GM18951 (cell line): Measurements from ENCODE around the gene STK16.
"Not testable (repeated sequence)": the region's sequence is repeated elsewhere in the genome, so short reads cannot be mapped to it uniquely, and the experiment has no call there.

Experiments used
- POLR2A ChIP-seq: IDR thresholded peaks from 4 replicates; pipeline ENCODE4 v1.6.1; 2011; ENCODE audit warnings: mild to moderate bottlenecking; ENCODE audit not compliant: insufficient read length, insufficient read depth; ENCODE audit errors: extremely low read depth
- in situ Hi-C: fragments of 300-500 bp; cut with MboI; formaldehyde crosslinking; loops from one replicate; pipeline ENCODE4 v1.12.0; 2022; ENCODE audit warnings: low sequenced_read_pairs, mixed read lengths, inconsistent platforms; ENCODE audit not compliant: unreplicated experiment

STK16 gene, protein sequence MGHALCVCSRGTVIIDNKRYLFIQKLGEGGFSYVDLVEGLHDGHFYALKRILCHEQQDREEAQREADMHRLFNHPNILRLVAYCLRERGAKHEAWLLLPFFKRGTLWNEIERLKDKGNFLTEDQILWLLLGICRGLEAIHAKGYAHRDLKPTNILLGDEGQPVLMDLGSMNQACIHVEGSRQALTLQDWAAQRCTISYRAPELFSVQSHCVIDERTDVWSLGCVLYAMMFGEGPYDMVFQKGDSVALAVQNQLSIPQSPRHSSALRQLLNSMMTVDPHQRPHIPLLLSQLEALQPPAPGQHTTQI

DNA sequence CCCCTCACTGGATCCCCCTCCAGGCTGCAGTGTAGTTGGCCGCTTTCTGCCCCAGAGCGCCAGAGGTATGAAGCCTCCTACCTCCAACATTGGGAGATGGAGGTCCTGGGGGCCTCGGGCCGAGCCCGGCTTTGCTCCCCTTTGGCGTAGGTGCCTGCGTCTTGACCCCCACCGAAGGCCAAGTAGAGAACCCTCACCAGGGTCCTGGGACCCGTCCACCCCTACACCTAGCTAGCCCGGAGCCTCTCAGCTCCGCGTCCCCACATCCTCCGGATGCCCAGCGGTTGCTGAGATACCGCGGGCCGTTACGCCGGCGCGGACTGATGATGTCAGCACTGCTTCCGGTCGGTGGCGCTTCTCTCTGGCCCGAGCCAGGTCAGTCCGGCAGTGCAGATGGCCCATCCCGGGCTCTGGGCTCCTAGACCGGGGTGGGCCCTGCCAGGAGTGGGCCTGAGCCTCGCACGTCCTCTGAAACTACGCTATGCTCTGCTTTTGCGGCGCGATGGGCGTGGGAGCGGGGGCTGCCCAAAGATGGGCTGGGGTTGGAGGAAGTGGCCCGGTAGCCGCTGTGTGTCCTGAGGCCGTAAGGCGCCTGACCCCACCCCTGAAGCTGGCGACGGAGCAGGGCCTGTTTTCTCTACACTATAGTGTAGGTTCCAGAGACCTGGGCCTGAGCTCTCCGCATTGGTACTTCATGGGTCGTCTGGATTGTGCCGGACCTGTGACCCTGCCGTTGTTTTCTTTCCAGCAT lies at the start of gene STK16, which contains the start of gene GLB1L:
Gene STK16, plus strand, starts transcription at position 332 of the 751 bp plus-strand sequence. CDS start 521 bp downstream, outside the sequence.
Gene GLB1L, minus strand, starts transcription at position 297 of the 751 bp plus-strand sequence. CDS start 1,871 bp downstream, outside the sequence.
- in situ Hi-C loops: no loop called here
- peak; percentile 92 for TF ChIP-seq POLR2A

DNA sequence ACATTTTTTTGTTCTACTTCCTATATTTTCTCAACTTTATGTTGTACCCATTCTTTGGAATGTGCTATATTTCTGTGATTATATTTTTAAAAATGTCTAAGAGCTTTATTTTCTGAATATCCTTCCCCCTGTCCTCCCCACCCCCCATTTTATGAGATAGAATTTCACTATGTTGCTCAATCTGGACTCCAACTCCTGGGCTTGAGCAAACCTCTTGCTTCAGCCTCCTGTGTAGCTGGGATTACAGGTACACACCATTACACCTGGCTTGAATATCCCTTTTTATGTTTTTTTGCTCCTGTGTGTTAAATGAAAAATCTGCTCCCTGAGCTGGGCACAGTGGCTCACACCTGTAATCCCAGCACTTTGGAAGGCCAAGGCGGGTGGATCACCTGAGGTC lies 47.9 kb upstream of the STK16 start:
- no peak for TF ChIP-seq POLR2A
- in situ Hi-C loops: no loop called here

DNA sequence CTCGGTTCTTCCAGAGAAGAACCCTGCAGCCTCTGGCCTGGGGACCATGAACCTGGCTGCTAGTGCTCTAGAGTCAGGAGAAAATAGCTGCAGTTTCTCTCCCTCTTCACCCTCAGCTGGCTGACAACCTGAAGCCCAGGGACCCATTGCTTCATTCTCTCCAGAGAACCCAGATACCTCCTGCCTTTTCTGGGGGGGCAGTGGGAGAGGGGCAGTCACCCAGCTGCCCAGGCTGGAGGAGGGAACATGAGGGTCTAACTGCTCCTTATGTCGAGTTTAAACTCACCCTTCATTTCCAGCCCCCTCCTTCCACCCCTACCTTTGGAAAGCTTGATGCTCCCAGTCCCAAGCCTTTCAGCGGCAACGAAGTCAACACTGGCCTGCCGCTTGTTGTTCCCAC lies 46.3 kb upstream of the STK16 start:
- TF ChIP-seq POLR2A: no peak
- in situ Hi-C loops: no loop called here

DNA sequence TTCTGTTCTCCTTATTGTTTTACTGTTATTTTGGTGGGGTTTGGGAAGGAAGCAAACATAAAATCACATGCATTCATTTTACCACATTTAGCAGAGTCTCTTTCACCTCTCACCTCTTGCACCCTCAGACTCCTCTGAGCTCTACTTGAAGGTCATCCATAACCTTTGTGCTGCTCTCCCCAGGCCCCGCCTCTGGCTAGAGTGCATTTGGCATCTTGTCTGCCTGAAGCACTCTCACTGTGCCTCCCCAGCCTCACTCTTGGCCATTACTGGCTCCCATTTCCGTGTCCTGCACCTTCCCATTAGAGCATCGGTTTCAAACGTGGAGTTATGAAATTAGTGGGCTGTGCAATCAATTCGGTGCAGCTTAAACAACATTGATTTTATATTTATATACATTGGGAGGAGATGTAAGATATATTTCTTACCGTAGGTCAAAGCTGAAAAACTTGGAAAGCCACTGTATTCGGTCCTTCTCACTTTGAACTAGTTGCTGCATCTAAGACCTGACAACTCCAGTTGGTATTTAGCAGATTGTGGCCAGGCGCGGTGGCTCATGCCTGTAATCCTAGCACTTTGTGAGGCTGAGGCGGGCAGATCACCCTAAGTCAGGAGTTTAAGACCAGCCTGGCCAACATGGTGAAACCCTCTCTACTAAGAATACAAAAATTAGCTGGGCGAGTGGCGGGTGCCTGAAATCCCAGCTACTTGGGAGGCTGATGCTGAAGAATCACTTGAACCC lies 45.6 kb upstream of the STK16 start:
- in situ Hi-C loops: no loop called here
- no peak for TF ChIP-seq POLR2A

DNA sequence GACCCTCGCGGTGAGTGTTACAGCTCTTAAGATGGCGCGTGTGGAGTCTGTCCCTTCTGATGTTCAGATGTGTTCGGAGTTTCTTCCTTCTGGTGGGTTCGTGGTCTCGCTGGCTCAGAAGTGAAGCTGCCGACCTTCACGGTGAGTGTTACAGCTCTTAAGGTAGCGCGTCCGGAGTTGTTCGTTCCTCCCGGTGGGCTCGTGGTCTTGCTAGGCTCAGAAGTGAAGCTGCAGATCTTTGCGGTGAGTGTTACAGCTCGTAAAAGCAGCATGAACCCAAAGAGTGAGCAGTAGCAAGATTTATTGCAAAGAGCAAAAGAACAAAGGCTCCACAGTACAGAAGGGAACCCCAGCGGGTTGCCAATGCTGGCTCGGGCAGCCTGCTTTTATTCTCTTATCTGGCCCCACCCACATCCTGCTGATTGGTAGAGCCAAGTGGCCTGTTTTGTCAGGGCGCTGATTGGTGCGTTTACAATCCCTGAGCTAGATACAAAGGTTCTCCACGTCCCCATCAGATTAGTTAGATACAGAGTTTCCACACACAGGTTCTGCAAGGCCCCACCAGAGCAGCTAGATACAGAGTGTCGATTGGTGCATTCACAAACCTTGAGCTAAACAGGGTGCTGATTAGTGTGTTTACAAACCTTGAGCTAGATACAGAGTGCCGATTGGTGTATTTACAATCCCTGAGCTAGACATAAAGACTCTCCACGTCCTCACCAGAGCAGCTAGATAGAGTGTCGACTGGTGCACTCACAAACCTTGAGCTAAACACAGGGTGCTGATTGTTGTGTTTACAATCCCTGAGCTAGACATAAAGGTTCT lies 44.6 kb upstream of the STK16 start:
- in situ Hi-C loops: not testable (repeated sequence)

DNA sequence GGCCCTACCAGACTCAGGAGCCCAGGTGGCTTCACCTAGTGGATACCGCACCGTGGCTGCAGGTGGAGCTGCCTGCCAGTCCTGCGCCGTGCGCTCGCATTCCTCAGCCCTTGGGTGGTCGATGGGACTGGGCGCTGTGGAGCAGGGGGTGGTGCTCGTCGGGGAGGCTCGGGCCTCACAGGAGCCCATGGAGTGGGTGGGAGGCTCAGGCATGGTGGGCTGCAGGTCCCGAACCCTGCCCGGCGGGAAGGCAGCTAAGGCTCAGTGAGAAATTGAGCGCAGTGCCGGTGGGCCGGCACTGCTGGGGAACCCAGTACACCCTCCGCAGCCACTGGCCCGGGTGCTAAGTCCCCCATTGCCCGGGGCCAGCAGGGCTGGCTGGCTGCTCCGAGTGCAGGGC lies 43.9 kb upstream of the STK16 start:
- in situ Hi-C loops: not testable (repeated sequence)

DNA sequence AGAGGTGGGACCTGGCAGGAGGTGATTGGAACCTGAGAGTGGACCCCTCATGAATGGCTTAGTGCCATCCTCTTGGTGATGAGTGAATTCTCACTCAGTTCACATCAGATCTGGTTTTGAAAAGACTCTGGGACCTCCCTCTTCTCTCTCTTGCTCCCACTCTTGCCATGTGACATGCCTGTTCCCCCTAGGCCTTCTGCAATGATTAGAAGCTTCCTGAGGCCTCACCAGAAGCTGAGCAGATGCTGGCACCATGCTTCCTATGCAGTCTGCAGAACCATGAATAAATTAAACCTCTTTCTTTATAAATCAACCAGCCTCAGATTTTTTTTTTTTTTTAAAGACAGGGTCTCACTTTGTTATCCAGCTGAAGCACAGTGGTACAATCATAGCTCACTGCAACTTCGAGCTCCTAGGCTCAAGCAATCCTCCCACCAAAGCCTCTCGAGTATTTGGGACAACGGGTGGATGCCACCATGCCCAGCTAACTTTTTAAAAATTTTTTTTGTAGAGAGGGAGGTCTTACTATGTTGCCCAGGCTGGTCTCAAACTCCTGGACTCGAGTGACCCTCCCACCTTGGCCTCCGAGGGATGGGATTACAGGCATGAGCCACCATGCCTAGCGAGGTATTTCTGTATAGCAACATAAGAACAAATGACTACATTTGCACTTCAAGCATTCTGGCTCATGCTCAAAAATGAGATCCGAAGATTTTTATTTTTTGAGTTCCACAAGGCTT lies 40.7 kb upstream of the STK16 start:
- in situ Hi-C loops: no loop called here
- TF ChIP-seq POLR2A: no peak

DNA sequence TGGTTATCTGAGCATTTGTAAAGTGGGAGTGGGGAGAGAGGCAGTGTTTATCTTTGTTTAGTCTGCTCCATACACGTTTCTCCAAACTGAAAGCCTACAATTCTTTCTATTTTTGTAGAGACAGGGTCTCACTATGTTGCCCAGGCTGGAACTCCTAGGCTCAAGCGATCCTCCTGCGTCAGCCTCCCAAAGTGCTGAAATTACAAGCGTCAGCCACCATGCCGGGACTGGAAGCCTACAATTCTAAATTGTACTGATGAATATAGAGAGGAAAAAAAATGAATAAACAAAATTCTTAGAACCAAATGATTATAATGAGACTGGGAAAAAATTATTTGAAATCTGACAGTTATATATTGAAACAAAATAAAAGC lies 40.1 kb upstream of the STK16 start:
- no peak for TF ChIP-seq POLR2A
- in situ Hi-C loops: no loop called here

DNA sequence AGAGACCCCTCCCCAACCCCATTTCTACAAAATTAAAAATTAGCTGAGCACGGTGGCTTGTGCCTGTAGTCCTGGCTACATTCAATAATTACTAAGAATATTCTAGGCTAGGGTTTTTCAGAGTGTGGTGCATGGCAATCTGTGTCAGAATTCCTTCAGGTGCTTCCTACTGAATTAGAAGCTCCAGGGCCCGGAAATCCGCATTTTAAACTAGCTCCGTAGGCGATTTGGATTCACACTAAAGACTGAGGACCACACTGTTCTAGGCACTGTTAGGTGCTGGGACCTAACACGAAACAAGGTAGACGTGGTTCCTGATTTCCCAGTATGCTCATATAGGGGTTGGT lies 39.3 kb upstream of the STK16 start:
- in situ Hi-C loops: no loop called here

DNA sequence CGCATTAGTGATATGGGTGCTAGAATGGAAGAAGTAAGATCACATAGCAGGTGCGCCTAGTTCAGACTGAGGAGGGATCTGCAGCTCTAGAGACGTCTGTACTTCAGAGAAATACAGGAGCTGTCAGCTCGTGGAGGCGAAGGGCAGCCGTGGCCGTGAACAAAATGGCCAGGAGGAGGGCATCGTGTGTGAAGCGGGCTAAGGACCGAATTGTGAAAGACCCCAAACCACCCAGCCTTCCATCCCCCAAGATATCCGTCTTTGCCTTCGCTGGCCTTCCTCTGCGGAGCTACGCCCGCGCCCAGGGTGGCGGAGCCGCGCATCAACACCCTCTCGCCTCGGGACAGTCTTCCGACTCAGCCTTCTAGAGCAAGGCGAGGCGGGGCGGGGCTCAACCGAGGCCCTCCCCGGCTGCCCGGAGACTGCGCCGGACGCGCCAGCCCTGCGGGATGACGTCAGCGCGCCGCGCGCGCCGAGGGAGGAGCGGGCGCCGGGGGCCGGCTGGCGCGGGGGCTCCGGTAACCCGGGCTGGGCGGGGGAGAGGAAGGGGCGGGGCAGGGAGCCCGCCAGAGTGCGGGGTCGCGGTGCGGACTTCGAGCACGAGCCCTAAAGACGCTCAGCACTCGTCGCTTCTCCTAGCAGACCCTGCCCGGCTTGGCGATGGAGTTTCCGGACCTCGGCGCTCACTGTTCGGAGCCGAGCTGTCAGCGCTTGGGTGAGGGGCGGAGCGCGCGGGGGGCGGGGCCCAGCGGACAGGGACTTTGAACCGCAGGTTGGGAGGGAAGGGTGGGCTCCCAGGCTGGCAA lies 38.7 kb upstream of the STK16 start, which contains the start of gene ZFAND2B:
Gene ZFAND2B, plus strand, starts transcription at position 455 of the 806 bp plus-strand sequence. Its CDS starts 206 bp downstream, at position 661.
- TF ChIP-seq POLR2A: peak; percentile 99
- in situ Hi-C loops: no loop called here

More for the DNA sequence above, 39.3 kb upstream of the STK16 start:
- no peak for TF ChIP-seq POLR2A

DNA sequence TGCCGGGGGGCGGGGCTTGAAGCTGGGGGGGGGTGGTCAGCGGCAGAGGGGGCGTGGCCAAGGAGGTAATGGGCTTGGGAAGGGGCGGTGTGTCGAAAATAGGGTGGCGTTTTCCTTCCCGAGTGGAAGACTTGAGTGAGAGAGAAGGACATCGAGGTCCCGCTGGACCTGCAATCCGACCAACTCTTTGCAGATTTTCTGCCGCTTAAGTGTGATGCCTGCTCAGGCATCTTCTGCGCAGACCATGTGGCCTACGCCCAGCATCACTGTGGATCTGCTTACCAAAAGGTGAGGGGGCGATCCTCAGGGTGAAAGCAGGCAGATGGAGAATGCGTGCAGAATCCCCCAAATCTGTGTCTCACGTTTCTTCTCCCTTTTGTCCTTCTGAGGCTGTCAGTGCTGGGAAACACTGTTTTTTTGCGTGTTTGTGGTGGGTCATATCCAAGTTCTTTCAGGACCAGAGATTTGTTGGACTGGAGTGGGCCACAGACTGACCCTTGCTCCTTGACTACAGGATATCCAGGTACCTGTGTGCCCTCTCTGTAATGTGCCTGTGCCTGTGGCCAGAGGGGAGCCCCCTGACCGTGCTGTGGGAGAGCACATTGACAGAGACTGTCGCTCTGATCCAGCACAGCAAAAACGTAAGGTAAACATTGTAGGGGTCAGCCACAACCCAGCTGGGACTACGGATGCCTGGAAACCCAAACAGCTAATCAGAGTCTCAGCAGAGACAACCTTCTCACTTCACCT lies 38.0 kb upstream of the STK16 start:
- in situ Hi-C loops: no loop called here
- TF ChIP-seq POLR2A: peak; percentile 16
